Measurements from ENCODE around the gene CDC20B. TPM values are rescaled to one million over a fixed set of nuclear protein-coding genes. Genes with fewer than 3 reads are reported as not detected.

Gene CDC20B
- total and polyA plus RNA-seq, 3 donors from 2014 or later: 2.8 to 15.6 (median 4.8) TPM

DNA sequence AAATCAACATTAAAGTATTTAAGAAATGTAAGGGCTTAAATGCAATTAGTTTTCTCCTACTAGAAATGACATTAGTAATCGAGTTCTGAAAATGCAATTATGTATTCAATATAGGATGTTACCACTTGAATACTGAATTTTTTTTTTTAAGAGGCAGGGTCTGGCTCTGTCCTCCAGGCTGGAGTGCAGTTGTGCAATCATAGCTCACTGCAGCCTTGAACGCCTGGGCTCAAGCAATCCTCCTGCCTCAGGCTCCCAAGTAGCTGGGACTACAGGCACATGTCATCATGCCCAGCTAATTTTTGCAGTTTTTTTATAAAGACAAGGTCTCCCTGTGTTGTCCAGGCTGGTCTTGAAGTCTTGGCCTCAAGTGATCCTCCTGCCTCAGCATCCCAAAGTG is 1.5 kb downstream of the CDC20B start:
- Histone ChIP-seq H3K27ac (no peak overlapping the region), H3K4me1 (peaks cover 7% of the 10 kb centered on the region), H3K36me3 (ENCODE audit: low read depth, missing control alignments) (no peaks in the 10 kb centered on the region), H3K4me3 (no peak overlapping the region), H3K9me3 (no peaks in the 10 kb centered on the region), H3K27me3 (no peaks in the 10 kb centered on the region)
- intact Hi-C loops (cut with DNase I; ENCODE audit: low total_unique reads): no loop called here
- DNase-seq: no peak
- TF ChIP-seq POLR2A (IDR thresholded peaks at IDR 0.05): no peak
- TF ChIP-seq, protein P1, sequence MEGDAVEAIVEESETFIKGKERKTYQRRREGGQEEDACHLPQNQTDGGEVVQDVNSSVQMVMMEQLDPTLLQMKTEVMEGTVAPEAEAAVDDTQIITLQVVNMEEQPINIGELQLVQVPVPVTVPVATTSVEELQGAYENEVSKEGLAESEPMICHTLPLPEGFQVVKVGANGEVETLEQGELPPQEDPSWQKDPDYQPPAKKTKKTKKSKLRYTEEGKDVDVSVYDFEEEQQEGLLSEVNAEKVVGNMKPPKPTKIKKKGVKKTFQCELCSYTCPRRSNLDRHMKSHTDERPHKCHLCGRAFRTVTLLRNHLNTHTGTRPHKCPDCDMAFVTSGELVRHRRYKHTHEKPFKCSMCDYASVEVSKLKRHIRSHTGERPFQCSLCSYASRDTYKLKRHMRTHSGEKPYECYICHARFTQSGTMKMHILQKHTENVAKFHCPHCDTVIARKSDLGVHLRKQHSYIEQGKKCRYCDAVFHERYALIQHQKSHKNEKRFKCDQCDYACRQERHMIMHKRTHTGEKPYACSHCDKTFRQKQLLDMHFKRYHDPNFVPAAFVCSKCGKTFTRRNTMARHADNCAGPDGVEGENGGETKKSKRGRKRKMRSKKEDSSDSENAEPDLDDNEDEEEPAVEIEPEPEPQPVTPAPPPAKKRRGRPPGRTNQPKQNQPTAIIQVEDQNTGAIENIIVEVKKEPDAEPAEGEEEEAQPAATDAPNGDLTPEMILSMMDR (IDR thresholded peaks at IDR 0.05): no peak
- 33% methylated on average over 2 of the region's 2 CpGs for WGBS, 2 donors

DNA sequence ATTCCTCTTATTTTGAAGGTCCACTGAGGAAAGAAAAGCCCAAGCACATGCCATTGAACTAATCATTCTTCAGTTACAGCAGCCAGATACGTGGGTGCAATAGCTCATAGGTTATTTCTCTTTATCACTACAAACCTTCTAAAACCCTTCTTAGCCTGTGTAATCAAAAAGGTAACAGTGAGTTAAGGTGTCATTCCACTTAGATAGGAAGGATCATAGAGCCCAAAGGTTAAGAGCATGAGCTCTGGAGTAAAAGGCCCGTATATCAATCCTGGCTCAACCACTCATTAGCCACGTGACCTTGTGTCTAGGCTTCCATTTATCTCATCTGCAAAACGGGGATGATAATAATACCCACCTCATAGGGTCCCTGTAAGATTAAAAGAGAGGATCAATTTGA is 10.3 kb downstream of the CDC20B start:
- Histone ChIP-seq H3K4me1 (no peaks in the 10 kb centered on the region), H3K27ac (no peak overlapping the region), H3K27me3 (no peaks in the 10 kb centered on the region), H3K9me3 (no peaks in the 10 kb centered on the region), H3K36me3 (ENCODE audit: low read depth, missing control alignments) (no peaks in the 10 kb centered on the region), H3K4me3 (no peak overlapping the region)
- intact Hi-C loops (cut with DNase I; ENCODE audit: low total_unique reads): no loop called here
- no peak for DNase-seq
- 77% methylated on average over 4 of the region's 4 CpGs for WGBS, 2 donors
- no peak for TF ChIP-seq POLR2A (IDR thresholded peaks at IDR 0.05)
- TF ChIP-seq, protein P1 (IDR thresholded peaks at IDR 0.05): no peak

DNA sequence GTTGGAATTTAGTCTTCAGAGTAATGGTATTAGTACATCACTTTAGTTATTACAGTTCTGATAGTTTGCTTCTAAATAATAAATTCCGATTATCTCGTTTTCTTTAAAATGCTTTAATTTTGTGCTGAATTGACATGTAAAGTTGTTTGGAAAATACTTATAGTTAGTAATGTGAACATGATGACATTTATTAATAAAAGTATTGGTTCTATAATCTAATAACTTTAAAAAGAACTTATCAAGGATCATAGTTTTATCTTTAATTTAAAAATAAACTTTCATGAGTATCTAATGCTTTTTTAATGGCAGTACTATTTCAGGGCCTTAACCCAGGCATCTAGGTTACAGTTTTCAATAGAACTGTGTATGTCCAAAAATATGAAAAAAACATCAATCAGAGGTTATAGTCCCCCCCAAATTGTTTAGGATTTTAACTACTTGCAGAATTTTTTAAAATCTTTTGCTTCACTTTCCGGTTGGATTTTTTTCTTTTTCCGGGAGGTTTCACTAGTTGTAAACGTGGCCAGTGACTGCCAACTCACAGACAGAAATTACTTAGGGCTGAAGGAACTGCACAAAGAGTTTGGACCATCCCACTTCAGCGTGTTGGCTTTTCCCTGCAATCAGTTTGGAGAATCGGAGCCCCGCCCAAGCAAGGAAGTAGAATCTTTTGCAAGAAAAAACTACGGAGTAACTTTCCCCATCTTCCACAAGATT is 12.3 kb downstream of the CDC20B start:
- no peaks in the 10 kb centered on the region for H3K4me1 ChIP-seq
- WGBS, 2 donors: 5% methylated on average over 9 of the region's 9 CpGs
- no peak for TF ChIP-seq POLR2A (IDR thresholded peaks at IDR 0.05)
- TF ChIP-seq, protein P1 (IDR thresholded peaks at IDR 0.05): no peak
- H3K27me3 ChIP-seq: no peaks in the 10 kb centered on the region
- intact Hi-C loops (cut with DNase I; ENCODE audit: low total_unique reads): no loop called here
- peak overlapping the region in 1 of 2 donors; percentile 60 for H3K27ac ChIP-seq
- H3K4me3 ChIP-seq: peak overlapping the region; percentile 33 to 54
- no peaks in the 10 kb centered on the region for H3K36me3 ChIP-seq (ENCODE audit: low read depth, missing control alignments)
- DNase-seq: peak; percentile 78
- no peaks in the 10 kb centered on the region for H3K9me3 ChIP-seq

DNA sequence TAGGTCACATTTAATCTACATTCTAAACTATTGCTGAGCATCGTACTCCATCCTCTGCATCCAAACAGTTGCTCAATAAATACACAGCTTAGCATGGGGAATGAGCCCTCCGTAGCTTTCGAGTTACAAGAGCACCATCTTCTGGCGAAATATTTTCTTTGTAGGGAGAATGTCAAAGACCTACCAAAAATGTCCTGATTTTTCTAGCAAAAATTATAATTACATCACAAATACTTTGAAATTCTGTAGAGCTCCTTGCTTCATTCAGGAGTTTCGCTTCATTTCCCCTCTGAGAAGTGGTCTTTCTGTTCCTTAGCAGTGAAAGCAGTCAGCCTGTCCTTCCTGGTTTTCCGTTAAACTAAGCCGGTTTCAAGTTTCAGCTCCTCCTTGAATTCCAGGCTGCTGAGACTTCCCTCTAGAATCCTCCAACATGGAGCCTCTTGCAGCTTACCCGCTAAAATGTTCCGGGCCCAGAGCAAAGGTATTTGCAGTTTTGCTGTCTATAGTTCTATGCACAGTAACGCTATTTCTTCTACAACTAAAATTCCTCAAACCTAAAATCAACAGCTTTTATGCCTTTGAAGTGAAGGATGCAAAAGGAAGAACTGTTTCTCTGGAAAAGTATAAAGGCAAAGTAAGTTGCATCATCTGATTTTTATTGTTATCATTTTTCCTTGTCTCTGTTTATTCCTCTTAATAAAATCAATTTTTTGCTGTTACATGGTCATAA is 13.0 kb downstream of the CDC20B start, which contains the start of gene GPX8:
TSS of gene GPX8 (plus strand) at position 409 of the 730 bp plus-strand sequence. CDS start at position 431, 22 bp downstream.
- WGBS, 2 donors: 1% methylated on average over 10 of the region's 10 CpGs
- Histone ChIP-seq H3K4me3 (peak within 1 kb of the TSS; percentile 33 to 54), H3K27me3 (no peaks in the 10 kb centered on the region), H3K36me3 (ENCODE audit: low read depth, missing control alignments) (no peaks in the 10 kb centered on the region), H3K9me3 (no peaks in the 10 kb centered on the region), H3K4me1 (no peaks in the 10 kb centered on the region), H3K27ac (peak within 1 kb of the TSS; percentile 60 to 80)
- TF ChIP-seq, protein P1 (IDR thresholded peaks at IDR 0.05): peak; percentile 21 to 48 (median 47)
- TF ChIP-seq POLR2A (IDR thresholded peaks at IDR 0.05): no peak
- intact Hi-C loops (cut with DNase I; ENCODE audit: low total_unique reads): loop anchor here (10.0 kb wide), 1 partner anchor 245 kb away; no protein-coding TSS in a partner anchor
- DNase-seq: peak; percentile 56

Data from testis (tissue), 3 donors.